ENCODE data around the gene AGPAT4.
A peak's percentile ranks its signal among the peaks of the same experiment; 100 is the strongest.

AGPAT4 gene

DNA sequence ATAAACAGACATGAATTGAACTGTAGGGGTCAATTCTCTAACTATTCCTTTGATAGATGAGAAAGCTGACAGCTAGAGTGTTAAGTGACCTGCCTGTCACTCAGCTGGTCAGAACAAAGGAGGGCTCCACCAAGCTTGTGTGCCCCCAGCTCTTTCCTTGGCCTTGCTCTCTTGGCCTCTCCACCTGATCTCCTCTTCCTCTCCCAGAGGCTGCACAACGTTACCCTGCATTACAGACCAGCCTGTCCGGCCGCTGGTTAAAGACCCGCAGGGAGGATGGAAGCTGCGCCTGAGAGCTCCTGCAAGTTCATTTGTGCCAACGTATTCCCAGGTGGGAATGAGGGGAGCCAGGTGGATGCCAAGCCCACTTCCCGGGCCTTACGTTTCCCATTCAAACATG, 22.5 kb downstream of the AGPAT4 start:
- Mint-ChIP-seq H3K4me1 (no peaks in the 10 kb centered on the region), H3K4me3 (no peak overlapping the region), H3K9me3 (no peaks in the 10 kb centered on the region), H3K27me3 (no peaks in the 10 kb centered on the region), H3K27ac (no peak overlapping the region), H3K36me3 (no peaks in the 10 kb centered on the region)
- no peak for ATAC-seq

DNA sequence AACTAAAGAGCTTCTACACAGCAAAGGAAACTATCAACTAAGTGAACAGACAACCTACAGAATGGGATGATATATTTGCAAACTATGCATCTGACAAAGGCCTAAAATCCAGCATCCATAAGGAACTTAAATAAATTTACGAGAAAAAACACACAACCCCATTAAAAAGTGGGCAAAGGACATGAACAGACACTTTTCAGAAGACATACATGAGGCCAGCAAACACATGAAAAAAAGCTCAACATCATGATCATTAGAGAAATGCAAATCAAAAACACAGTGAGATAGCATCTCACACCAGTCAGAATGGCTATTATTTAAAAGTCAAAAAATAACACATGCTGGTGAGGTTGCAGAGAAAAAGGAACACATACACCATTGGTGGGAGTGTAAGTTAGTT, 24.5 kb downstream of the AGPAT4 start:
- ATAC-seq, result no peak
- no peaks in the 10 kb centered on the region for H3K9me3 Mint-ChIP-seq
- no peak overlapping the region for H3K27ac Mint-ChIP-seq
- H3K27me3 Mint-ChIP-seq, result no peaks in the 10 kb centered on the region
- no peaks in the 10 kb centered on the region for H3K4me1 Mint-ChIP-seq
- H3K4me3 Mint-ChIP-seq, result no peak overlapping the region
- no peaks in the 10 kb centered on the region for H3K36me3 Mint-ChIP-seq

DNA sequence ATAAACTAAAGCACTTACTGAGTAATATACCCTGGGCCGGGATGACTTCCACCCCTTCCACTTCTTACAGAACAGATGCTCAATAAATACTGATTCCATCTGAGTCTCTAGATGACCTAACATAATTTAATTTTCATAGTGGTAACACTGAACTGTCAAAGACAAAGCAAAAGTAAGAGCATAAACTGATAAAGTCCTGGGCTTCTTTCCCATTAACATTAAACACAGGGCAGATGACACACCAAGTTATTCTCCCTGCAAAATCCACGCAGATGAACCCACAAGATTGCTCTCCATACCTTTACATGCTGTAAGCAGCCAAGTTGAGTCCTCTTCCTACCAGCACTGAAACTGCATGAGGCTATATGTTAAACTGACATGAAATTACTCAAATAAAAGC, 27.1 kb downstream of the AGPAT4 start:
- no peak for ATAC-seq
- Mint-ChIP-seq H3K27ac (no peak overlapping the region), H3K36me3 (no peaks in the 10 kb centered on the region), H3K4me1 (no peaks in the 10 kb centered on the region), H3K4me3 (no peak overlapping the region), H3K9me3 (no peaks in the 10 kb centered on the region), H3K27me3 (no peaks in the 10 kb centered on the region)

DNA sequence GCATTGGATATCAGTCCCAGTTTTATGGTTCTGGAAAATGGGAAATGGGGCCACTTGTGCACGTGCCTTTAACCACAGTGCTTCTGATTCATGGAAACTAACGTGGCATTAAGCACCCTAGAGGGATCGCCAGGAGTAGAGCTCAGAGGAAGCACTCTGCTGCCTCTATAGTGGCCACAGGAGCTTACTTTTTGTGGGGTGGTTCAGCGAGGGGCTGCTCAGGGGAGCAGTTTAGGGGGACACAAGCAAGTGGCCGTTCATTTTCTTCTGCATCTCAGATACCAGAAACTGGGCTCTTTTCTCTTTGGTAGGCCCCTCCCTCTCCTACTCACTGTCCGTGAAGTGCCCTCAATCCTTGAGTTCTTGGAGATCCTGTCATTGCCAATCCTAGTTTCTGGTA, 28.5 kb downstream of the AGPAT4 start:
- no peak overlapping the region for H3K27ac Mint-ChIP-seq
- no peak for ATAC-seq
- no peaks in the 10 kb centered on the region for H3K36me3 Mint-ChIP-seq
- H3K27me3 Mint-ChIP-seq, result no peaks in the 10 kb centered on the region
- no peak overlapping the region for H3K4me3 Mint-ChIP-seq
- no peaks in the 10 kb centered on the region for H3K4me1 Mint-ChIP-seq
- no peaks in the 10 kb centered on the region for H3K9me3 Mint-ChIP-seq

DNA sequence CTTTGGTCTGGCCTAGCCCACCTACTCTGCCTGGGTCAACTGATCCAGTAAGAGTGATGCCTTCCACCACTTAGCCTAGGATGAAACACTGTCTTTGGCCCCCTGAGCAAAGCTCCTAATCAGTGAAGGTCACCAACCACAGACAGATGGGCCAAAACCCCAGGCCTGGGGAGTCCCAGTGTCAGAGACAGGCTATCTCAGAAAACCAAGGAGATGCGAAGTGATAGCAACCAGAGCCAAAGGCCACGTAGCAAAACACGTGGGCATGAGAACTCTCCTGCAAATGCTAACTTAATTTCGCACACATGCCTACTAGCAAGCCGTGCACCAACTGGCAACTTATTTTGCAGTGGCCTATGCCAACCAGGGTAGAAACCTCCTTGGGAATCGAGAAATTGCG, 29.1 kb downstream of the AGPAT4 start:
- Mint-ChIP-seq H3K4me1 (no peaks in the 10 kb centered on the region), H3K27me3 (no peaks in the 10 kb centered on the region), H3K36me3 (no peaks in the 10 kb centered on the region), H3K27ac (no peak overlapping the region), H3K4me3 (no peak overlapping the region), H3K9me3 (no peaks in the 10 kb centered on the region)
- ATAC-seq, result no peak

DNA sequence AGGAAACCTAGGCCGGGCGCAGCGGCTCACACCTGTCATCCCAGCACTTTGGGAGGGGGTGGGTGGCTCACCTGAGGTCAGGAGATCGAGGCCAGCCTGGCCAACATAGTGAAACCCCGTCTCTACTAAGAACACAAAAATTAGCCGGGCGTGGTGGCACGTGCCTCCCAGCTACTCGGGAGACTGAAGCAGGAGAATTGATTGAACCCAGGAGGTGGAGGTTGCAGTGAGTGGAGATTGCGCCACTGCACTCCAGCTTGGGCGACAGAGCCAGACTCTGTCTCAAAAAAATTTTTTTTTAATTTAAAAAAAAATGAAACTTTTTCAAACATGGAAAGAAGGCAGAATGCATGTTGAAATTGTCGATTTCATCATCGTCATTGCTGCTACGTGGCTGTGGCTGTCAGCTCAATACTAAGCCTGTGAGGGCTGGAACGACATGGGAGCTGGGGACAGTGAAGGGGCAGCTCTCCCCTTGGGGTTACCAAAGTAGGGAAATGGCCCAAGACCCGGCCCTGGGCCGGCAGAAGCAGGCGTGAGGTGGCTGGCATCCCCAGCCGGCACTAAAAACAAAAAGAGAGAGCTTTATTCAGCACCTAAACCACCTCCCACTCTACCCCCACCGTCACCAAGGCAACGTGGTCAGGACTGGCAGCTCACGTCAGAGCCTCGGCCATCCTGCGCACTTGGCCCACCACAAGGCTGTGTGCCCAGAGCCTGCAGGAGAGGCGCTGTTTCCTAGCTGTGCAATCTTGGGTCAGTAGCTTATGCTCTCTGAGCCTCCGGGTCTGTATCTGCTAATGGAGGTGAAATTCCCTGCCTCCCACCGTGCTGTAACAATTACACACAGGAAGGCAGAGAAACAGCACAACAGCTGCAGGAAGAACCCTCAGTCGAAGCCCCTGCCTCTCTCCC, 30.8 kb downstream of the AGPAT4 start:
- Mint-ChIP-seq H3K36me3 (no peaks in the 10 kb centered on the region), H3K4me3 (no peak overlapping the region), H3K9me3 (no peaks in the 10 kb centered on the region), H3K4me1 (no peaks in the 10 kb centered on the region), H3K27ac (no peak overlapping the region), H3K27me3 (no peaks in the 10 kb centered on the region)
- no peak for ATAC-seq

DNA sequence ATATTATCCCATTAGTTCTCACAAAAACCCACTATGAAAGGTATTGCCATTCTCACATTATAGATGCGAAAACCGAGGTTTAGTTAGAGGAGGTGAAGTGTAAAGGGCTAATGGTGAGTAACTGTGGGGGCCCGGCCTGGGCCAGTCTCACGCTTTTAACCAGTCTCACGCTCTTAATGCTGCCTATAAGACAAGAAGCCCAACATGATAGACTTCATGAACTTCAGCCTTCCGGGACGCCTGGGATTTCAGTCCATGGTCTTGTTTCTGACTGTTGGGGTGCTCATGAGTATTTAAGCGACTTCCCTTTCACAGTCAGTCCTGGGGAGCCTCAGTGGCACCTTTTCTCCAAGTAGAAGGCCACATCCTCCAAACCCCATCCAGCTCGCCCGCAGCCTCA, 31.7 kb downstream of the AGPAT4 start:
- Mint-ChIP-seq H3K36me3 (no peaks in the 10 kb centered on the region), H3K4me1 (no peaks in the 10 kb centered on the region), H3K27ac (no peak overlapping the region), H3K4me3 (no peak overlapping the region), H3K9me3 (no peaks in the 10 kb centered on the region), H3K27me3 (no peaks in the 10 kb centered on the region)
- no peak for ATAC-seq

DNA sequence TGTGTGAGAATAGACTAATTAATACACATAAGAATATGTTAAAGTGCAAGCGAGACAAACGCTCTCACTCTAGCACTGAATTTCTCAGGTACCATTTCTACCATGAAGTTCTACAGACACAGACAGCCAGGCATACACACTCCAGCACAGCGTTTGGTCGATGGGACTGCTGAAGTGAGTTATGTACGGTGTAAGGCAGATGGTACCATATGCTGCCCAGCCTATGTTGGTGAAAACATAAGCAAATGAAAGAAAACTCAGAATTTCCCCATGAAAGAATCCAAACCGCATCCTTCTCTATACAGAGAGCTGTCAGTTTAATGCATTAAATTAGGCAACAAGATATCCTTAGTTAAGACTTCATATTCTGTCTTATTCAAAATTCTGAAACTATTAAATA, 34.9 kb downstream of the AGPAT4 start:
- Mint-ChIP-seq H3K4me1 (peaks cover 11% of the 10 kb centered on the region), H3K27me3 (no peaks in the 10 kb centered on the region), H3K27ac (no peak overlapping the region), H3K36me3 (no peaks in the 10 kb centered on the region), H3K9me3 (no peaks in the 10 kb centered on the region), H3K4me3 (no peak overlapping the region)
- no peak for ATAC-seq

DNA sequence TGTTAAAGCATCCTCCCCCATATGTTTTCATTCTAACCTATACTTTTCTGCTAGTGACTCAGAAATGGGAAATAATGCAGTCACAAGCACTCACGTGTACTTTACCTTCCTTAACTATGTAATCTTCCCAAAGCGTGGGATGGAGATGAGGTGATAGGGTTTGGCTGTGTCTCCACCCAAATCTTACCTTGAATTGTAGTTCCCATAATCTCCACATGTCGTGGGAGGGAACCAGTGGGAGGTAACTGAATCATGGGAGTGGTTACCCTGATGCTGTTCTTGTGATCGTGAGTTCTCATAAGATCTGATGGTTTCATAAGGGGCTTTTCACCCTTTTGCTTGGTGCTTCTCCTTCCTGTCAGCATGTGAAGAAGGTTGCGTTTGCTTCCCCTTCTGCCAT, 35.4 kb downstream of the AGPAT4 start:
- Mint-ChIP-seq H3K36me3 (no peaks in the 10 kb centered on the region), H3K9me3 (no peaks in the 10 kb centered on the region), H3K4me3 (no peak overlapping the region), H3K27ac (no peak overlapping the region), H3K4me1 (peaks cover 11% of the 10 kb centered on the region), H3K27me3 (no peaks in the 10 kb centered on the region)
- ATAC-seq, result no peak

DNA sequence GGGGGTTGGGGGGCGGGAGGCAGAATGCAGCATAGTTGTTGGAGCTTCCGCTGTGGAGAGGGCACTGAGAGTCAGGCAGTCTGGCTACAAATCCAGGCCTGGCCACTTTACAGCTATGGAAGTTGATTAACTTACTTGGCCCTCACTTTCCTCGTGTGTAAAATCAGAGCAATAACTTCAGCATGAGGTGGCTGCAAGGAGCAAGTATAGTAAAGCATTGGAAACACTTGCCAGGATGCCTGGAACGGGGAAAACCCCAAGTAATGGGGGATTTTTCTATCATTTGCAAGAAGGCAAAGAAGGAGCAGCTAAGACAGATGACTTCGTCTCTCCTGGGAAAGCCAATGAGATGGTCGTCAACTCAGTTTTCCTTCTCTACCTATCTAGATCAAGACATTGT, 35.8 kb downstream of the AGPAT4 start:
- H3K36me3 Mint-ChIP-seq, result no peaks in the 10 kb centered on the region
- peaks cover under 1% of the 10 kb centered on the region for H3K9me3 Mint-ChIP-seq
- H3K27ac Mint-ChIP-seq, result no peak overlapping the region
- no peak overlapping the region for H3K4me3 Mint-ChIP-seq
- H3K27me3 Mint-ChIP-seq, result no peaks in the 10 kb centered on the region
- H3K4me1 Mint-ChIP-seq, result peaks cover 11% of the 10 kb centered on the region
- no peak for ATAC-seq

DNA sequence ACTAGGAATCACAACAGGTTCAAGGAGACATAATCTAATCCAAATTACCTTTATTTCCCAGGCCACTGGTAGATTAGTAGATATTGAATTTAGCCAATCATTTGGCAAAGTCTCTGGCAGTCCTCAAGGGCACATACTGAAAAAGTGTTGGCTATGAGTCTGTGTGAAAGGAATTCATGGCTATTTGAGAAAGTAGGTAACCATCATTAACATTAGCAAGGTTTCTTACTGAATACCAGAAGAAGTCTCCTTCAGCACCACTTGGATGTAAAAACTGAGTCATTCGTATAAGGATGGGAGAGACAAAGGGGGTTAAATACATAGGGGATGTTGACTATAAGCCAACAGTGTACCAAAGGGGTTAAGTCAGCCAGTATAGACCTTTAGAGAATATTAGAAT, 36.7 kb downstream of the AGPAT4 start:
- Mint-ChIP-seq H3K9me3 (peaks cover 3% of the 10 kb centered on the region), H3K36me3 (no peaks in the 10 kb centered on the region), H3K27me3 (no peaks in the 10 kb centered on the region), H3K4me1 (peaks cover 11% of the 10 kb centered on the region), H3K27ac (no peak overlapping the region), H3K4me3 (no peak overlapping the region)
- no peak for ATAC-seq

DNA sequence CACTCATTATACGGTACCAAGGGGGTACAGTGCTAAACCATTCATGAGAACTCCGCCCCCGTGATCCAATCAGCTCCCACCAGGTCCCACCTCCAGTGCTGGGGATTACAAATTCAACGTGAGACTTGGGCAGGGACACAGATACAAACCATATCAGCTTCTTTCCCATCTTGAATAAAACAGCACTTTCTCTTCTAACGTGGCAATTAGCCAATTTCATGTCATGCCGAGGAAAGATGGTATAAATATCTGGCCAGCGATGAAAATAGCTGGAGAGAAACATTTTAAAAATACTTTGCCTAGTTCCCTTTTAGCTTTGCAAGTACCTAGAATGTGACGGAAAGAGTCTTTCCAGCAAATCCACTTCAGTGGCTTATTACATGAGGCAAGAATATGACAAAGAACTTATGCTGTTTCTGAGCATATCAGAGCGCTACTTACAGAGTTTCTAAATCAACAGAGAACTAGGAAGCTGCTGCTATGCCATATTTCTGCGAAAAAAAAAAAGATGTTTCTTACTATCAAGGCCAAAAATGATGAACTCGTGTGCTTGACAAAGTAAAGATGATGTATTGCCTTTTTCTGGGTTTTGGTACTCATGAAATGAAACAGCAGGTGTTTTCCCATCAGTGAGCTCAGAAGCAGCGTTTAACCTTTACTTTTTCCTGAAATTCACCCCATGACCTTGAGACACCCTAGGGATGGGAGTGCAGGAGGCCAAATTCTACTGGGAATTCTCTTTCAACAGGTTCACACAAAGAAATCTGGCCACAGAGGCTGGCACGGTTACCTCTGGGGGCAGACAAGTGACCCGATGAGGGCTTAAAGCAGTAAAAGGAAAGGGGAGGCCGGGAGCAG, 37.9 kb downstream of the AGPAT4 start:
- Mint-ChIP-seq H3K4me3 (no peak overlapping the region), H3K27ac (peak overlapping the region; percentile 15), H3K27me3 (no peaks in the 10 kb centered on the region), H3K9me3 (peaks cover 3% of the 10 kb centered on the region), H3K4me1 (peaks cover 11% of the 10 kb centered on the region), H3K36me3 (no peaks in the 10 kb centered on the region)
- peak; percentile 8 for ATAC-seq

DNA sequence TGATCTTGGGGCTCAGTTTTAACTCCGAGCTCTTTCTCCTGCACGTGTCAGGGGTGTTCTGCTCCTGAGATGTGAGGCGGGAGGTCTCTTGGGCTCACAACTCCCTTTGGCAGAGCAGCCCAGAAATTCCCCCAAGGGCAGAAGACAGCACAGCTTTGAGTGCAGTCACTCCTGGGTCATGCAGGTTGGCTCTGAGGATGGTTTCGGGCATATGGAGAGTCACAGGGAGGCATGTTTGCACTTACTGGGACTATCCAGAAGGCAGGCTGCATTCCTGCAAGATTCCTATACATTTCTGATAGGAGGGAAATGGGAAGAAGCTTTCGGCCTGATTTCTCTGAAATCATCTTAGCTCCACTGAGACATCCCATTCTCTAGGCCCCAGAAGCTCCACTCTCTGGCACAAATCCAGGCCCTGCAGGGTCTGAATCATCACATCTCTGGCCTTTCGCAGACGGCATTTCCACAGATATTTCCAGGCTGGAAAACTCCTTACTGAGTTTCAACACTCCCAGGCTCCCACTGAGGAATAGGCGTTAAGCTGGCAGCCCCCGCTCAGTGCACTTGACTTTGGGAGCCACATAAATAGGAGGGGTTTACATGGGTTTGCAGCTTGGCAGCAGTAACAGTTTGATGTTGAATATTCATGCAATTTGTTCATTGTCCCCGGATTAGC, 39.7 kb downstream of the AGPAT4 start:
- no peaks in the 10 kb centered on the region for H3K36me3 Mint-ChIP-seq
- H3K4me3 Mint-ChIP-seq, result no peak overlapping the region
- no peaks in the 10 kb centered on the region for H3K27me3 Mint-ChIP-seq
- H3K4me1 Mint-ChIP-seq, result peaks cover 11% of the 10 kb centered on the region
- H3K27ac Mint-ChIP-seq, result no peak overlapping the region
- no peak for ATAC-seq
- H3K9me3 Mint-ChIP-seq, result peaks cover 3% of the 10 kb centered on the region

DNA sequence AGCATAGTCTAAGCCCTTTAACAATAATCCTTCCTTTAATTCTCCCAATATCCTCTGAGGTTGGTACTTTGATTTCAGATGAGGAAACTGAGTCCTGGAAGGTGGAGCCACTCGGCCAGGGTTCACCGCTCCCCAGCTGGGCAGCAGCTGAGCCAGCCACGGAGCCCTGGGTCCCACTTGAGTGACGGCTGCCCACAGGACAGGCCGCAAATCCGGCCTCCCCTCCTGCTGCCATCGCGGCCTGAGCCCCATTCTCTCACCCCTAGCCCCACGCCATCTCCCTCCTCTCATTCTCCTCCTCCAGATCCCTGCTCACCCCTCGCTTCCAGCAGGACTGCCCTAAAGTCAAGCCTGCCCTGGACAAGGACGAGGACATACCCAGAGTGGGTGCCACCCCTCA, 41.4 kb downstream of the AGPAT4 start:
- no peak overlapping the region for H3K27ac Mint-ChIP-seq
- H3K4me3 Mint-ChIP-seq, result no peak overlapping the region
- peaks cover 11% of the 10 kb centered on the region for H3K4me1 Mint-ChIP-seq
- no peak for ATAC-seq
- H3K27me3 Mint-ChIP-seq, result no peaks in the 10 kb centered on the region
- peaks cover 5% of the 10 kb centered on the region for H3K36me3 Mint-ChIP-seq
- peaks cover 3% of the 10 kb centered on the region for H3K9me3 Mint-ChIP-seq

DNA sequence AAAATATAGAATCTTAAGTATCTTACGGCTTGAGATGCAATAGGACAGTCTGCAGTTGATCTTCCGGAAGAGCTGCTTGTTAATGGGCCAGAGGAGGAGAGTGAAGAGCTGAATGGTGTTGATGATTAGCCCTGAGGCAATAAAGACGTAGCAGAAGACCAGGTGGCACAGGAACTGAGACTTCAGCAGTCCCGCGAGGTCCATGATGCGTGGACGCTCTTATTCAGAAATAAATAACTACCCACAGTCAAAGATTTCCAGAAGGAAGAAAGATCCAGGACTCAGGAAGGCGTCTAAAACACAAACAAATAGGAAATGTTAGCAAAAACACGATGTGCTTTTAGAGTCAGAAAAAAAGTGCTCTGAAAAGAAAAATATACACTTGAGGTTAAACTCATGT, 41.9 kb downstream of the AGPAT4 start:
- H3K4me3 Mint-ChIP-seq, result no peak overlapping the region
- H3K27ac Mint-ChIP-seq, result no peak overlapping the region
- peaks cover 5% of the 10 kb centered on the region for H3K36me3 Mint-ChIP-seq
- peaks cover 3% of the 10 kb centered on the region for H3K9me3 Mint-ChIP-seq
- ATAC-seq, result no peak
- H3K4me1 Mint-ChIP-seq, result peaks cover 11% of the 10 kb centered on the region
- no peaks in the 10 kb centered on the region for H3K27me3 Mint-ChIP-seq
